SH-SY5Y (cell line): ENCODE data around the gene MAPK13.

ENCODE experiments used
- GATA2 ChIP-seq: IDR thresholded peaks from 2 replicates; pipeline ENCODE4 v1.6.1; 2011; ENCODE audit warnings: mild to moderate bottlenecking, low read depth, low read length
- GATA3 ChIP-seq: IDR thresholded peaks from 2 replicates; pipeline ENCODE4 v1.6.1; 2011; ENCODE audit warnings: low read depth, mild to moderate bottlenecking, low read length, moderate library complexity

- TF ChIP-seq GATA2 (no peak), GATA3 (no peak)
Measured at GRCh38 chr6:36117658-36118549, 12.4 kb upstream of the MAPK13 start.
